HG02885 (cell line): ENCODE data around the gene KCNJ6.
"Not testable (repeated sequence)": the region's sequence is repeated elsewhere in the genome, so short reads cannot be mapped to it uniquely, and the experiment has no call there.

ENCODE experiments used
- ATAC-seq: cut with Tn5 transposase; IDR thresholded peaks from one replicate; pipeline ENCODE4 v1.9.1; 2021; ENCODE audit warnings: mild to moderate bottlenecking; ENCODE audit not compliant: unreplicated experiment, poor library complexity

The KCNJ6 gene

GRCh38 chr21:37784591-37785318 lies 131.5 kb downstream of the KCNJ6 start:
- ATAC-seq, result no peak

GRCh38 chr21:37783016-37783415 lies 133.2 kb downstream of the KCNJ6 start:
- no peak for ATAC-seq

- no peak for ATAC-seq
Observed at GRCh38 chr21:37780991-37781983, 135.0 kb downstream of the KCNJ6 start.

GRCh38 chr21:37771181-37771580 lies 145.1 kb downstream of the KCNJ6 start:
- ATAC-seq, result no peak

GRCh38 chr21:37770461-37770860 lies 145.8 kb downstream of the KCNJ6 start:
- ATAC-seq, result no peak

GRCh38 chr21:37769656-37770055 lies 146.6 kb downstream of the KCNJ6 start:
- no peak for ATAC-seq

- no peak for ATAC-seq
Observed at GRCh38 chr21:37767984-37768383, 148.3 kb downstream of the KCNJ6 start.

- ATAC-seq, result no peak
Observed at GRCh38 chr21:37766129-37766528, 150.1 kb downstream of the KCNJ6 start.

GRCh38 chr21:37765221-37765900 lies 150.9 kb downstream of the KCNJ6 start:
- ATAC-seq, result no peak

GRCh38 chr21:37764691-37765090 lies 151.6 kb downstream of the KCNJ6 start:
- ATAC-seq, result no peak

- no peak for ATAC-seq
Observed at GRCh38 chr21:37763298-37763697, 153.0 kb downstream of the KCNJ6 start.

GRCh38 chr21:37762606-37763005 lies 153.7 kb downstream of the KCNJ6 start:
- ATAC-seq, result no peak

- ATAC-seq, result not testable (repeated sequence)
Observed at GRCh38 chr21:37761406-37761805, 154.9 kb downstream of the KCNJ6 start.

GRCh38 chr21:37759777-37760176 lies 156.5 kb downstream of the KCNJ6 start:
- no peak for ATAC-seq

GRCh38 chr21:37758982-37759381 lies 157.3 kb downstream of the KCNJ6 start:
- ATAC-seq, result no peak

GRCh38 chr21:37757606-37758376 lies 158.5 kb downstream of the KCNJ6 start:
- ATAC-seq, result no peak

GRCh38 chr21:37753122-37753599 lies 163.1 kb downstream of the KCNJ6 start:
- ATAC-seq, result no peak

GRCh38 chr21:37751268-37751975 lies 164.8 kb downstream of the KCNJ6 start:
- ATAC-seq, result no peak

- ATAC-seq, result no peak
Observed at GRCh38 chr21:37749132-37749531, 167.1 kb downstream of the KCNJ6 start.
